Lower leg skin (tissue), 4 donors: ENCODE results near the gene COL4A2. TPM values are rescaled to one million over a fixed set of nuclear protein-coding genes. Genes with fewer than 3 reads are reported as not detected.

Experiments
- DNase-seq, 2 donors: peaks; one replicate each; pipeline ENCODE4 v3.0.0-alpha.2; 2019; ENCODE audit warnings: low spot score in 2 of 2
- H3K4me3 ChIP-seq: fragments of 200-600 bp; sonication (generic); 2 replicates; pipeline ENCODE4 v1.5.1; 2017; ENCODE audit warnings: mild to moderate bottlenecking, low read depth; ENCODE audit not compliant: poor library complexity, severe bottlenecking
- CTCF ChIP-seq, 3 donors: fragments of 450-650 bp; IDR thresholded peaks; one replicate each; pipeline ENCODE4 v1.5.1; 2016; ENCODE audit warnings: antibody characterized with exemption in 3 of 3, mild to moderate bottlenecking in 3 of 3, moderate library complexity in 2 of 3
- POLR2A ChIP-seq, 2 donors: fragments of 450-650 bp; IDR thresholded peaks; one replicate each; pipeline ENCODE4 v1.6.1; 2016 to 2017; ENCODE audit warnings: antibody characterized with exemption in 2 of 2, mild to moderate bottlenecking in 1 of 2, moderate library complexity in 1 of 2
- WGBS, 2 donors: methylation state at CpG; one replicate each; pipeline ENCODE4 v1.1.5; 2018; 5-methylcytosine and 5-hydroxymethylcytosine counted together
- intact Hi-C: fragments of 100-400 bp; cut with DNase I; formaldehyde crosslinking; loops from one replicate; pipeline ENCODE4 v1.15.0; 2023; ENCODE audit warnings: low total_unique reads
- total RNA-seq, 4 donors: library from RNA; depleted of rRNA; stranded (reverse); fragments of >200 nt; gene quantifications; one replicate each; pipeline ENCODE4 v1.1.0, GENCODE V29; 2016

The COL4A2 gene
- total RNA-seq, 4 donors from 2014 or later: 40.8 to 119 (median 58.9) TPM

GRCh38 chr13:110339975-110340550, 33.0 kb downstream of the COL4A2 start:
- no peak for DNase-seq
- intact Hi-C loops: no loop called here
- WGBS, 2 donors: 82 to 84% methylated on average over 9 of the region's 9 CpGs
- TF ChIP-seq POLR2A (IDR thresholded peaks at IDR 0.05): no peak
- TF ChIP-seq CTCF (IDR thresholded peaks at IDR 0.05): no peak
- H3K4me3 ChIP-seq: no peak overlapping the region

- DNase-seq: peak; percentile 54 to 94
- intact Hi-C loops: no loop called here
- 38 to 61% methylated on average over 24 of the region's 24 CpGs for WGBS, 2 donors
- TF ChIP-seq CTCF (IDR thresholded peaks at IDR 0.05) (no peak), POLR2A (IDR thresholded peaks at IDR 0.05) (no peak)
- H3K4me3 ChIP-seq: no peak overlapping the region
Measured at GRCh38 chr13:110340812-110341444, 33.8 kb downstream of the COL4A2 start.

- intact Hi-C loops: no loop called here
- WGBS, 2 donors: 61 to 63% methylated on average over 14 of the region's 14 CpGs
- no peak for TF ChIP-seq CTCF (IDR thresholded peaks at IDR 0.05)
- no peak for TF ChIP-seq POLR2A (IDR thresholded peaks at IDR 0.05)
- no peak overlapping the region for H3K4me3 ChIP-seq
- peak in 1 of 2 donors; percentile 77 for DNase-seq
Measured at GRCh38 chr13:110341445-110342244, 34.6 kb downstream of the COL4A2 start.

GRCh38 chr13:110342474-110342873, 35.4 kb downstream of the COL4A2 start:
- intact Hi-C loops: no loop called here
- peak in 1 of 2 donors; percentile 78 for DNase-seq
- TF ChIP-seq POLR2A (IDR thresholded peaks at IDR 0.05) (no peak), CTCF (IDR thresholded peaks at IDR 0.05) (no peak)

GRCh38 chr13:110343241-110343865, 36.3 kb downstream of the COL4A2 start:
- no peak overlapping the region for H3K4me3 ChIP-seq
- WGBS, 2 donors: 49 to 59% methylated on average over 16 of the region's 16 CpGs
- intact Hi-C loops: no loop called here
- DNase-seq: peak in 1 of 2 donors; percentile 83
- no peak for TF ChIP-seq POLR2A (IDR thresholded peaks at IDR 0.05)
- TF ChIP-seq CTCF (IDR thresholded peaks at IDR 0.05): no peak

More at GRCh38 chr13:110342474-110342873, 35.4 kb downstream of the COL4A2 start:
- no peak overlapping the region for H3K4me3 ChIP-seq
- WGBS, 2 donors: 84 to 87% methylated on average over 9 of the region's 9 CpGs
